ENCODE results near the gene ASPHD1.

- TF ChIP-seq POLR2A (IDR thresholded peaks at IDR 0.05; ENCODE audit: low read depth, low read length) (no peak), POLR2AphosphoS5 (IDR thresholded peaks at IDR 0.05; ENCODE audit: low read depth, low read length) (no peak), TAF1 (IDR thresholded peaks at IDR 0.05; ENCODE audit: low read depth, low read length) (no peak), PAX5 (IDR thresholded peaks at IDR 0.05; ENCODE audit: insufficient read depth, low read length, severe bottlenecking) (no peak), POU2F2 (IDR thresholded peaks at IDR 0.05; ENCODE audit: low read depth, low read length) (no peak), SPI1 (IDR thresholded peaks at IDR 0.05; ENCODE audit: low read depth, low read length) (no peak)
These were observed 10.8 kb downstream of the ASPHD1 start for GRCh38 chr16:29910819-29911675.
